OCI-LY3 (cell line): ENCODE measurements around the gene PER1.

ENCODE experiments used
- H2AFZ ChIP-seq: fragments of 200-600, 300-600 bp; shearing (Covaris generic); 2 replicates; pipeline ENCODE4 v1.6.0; 2014; ENCODE audit warnings: antibody characterized with exemption, low read depth, low read length
- H3K27ac ChIP-seq: fragments of 200-600, 300-600 bp; sonication (generic); 2 replicates; pipeline ENCODE4 v1.5.1; 2014; ENCODE audit warnings: mild to moderate bottlenecking, low read length, moderate library complexity, mixed read lengths
- H3K27me3 ChIP-seq: fragments of 200-600, 300-600 bp; sonication (generic); 2 replicates; pipeline ENCODE4 v1.6.1; 2014; ENCODE audit warnings: low read depth, low read length, mixed read lengths
- H3K36me3 ChIP-seq: fragments of 200-600, 300-600 bp; sonication (generic); replicated peaks from 2 replicates; pipeline ENCODE3; 2014; ENCODE audit warnings: low read depth, low read length, mixed read lengths
- H3K4me1 ChIP-seq: fragments of 300-600, 200-600 bp; sonication (generic); 2 replicates; pipeline ENCODE4 v1.6.1; 2014; ENCODE audit warnings: low read length, mixed read lengths
- H3K4me2 ChIP-seq: fragments of 200-600, 300-600 bp; sonication (generic); 2 replicates; pipeline ENCODE4 v1.6.1; 2014; ENCODE audit warnings: low read length, mixed read lengths
- H3K4me3 ChIP-seq: fragments of 300-600, 200-600 bp; sonication (generic); 2 replicates; pipeline ENCODE4 v1.5.1; 2014; ENCODE audit warnings: antibody characterized with exemption, mild to moderate bottlenecking, low read length, moderate library complexity
- H3K79me2 ChIP-seq: fragments of 300-600, 200-600 bp; shearing (Covaris generic); 2 replicates; pipeline ENCODE4 v1.6.1; 2014; ENCODE audit warnings: mild to moderate bottlenecking, low read length, mixed read lengths
- H3K9ac ChIP-seq: fragments of 300-600, 200-600 bp; shearing (Covaris generic); 2 replicates; pipeline ENCODE4 v1.6.0; 2014; ENCODE audit warnings: mild to moderate bottlenecking, low read length, moderate library complexity
- H3K9me3 ChIP-seq: fragments of 200-600, 300-600 bp; shearing (Covaris generic); 2 replicates; pipeline ENCODE4 v1.6.1; 2014; ENCODE audit warnings: low read length, mixed read lengths; ENCODE audit not compliant: insufficient read depth
- H4K20me1 ChIP-seq: fragments of 200-600, 300-600 bp; sonication (generic); 2 replicates; pipeline ENCODE4 v1.6.1; 2016; ENCODE audit warnings: low read length, mixed read lengths; ENCODE audit not compliant: insufficient read depth
- EZH2phosphoT487 ChIP-seq: fragments of 200-600 bp; shearing (Covaris generic); IDR thresholded peaks from 2 replicates; pipeline ENCODE4 v1.6.1; 2018; ENCODE audit warnings: antibody characterized with exemption, mixed run types, low read depth
- TF ChIP-seq, protein P1 (sequence below): fragments of 200-600, 300-600 bp; sonication (generic); IDR thresholded peaks from 2 replicates; pipeline ENCODE4 v1.5.1; 2014; ENCODE audit warnings: antibody characterized with exemption, low read length, low read depth

The PER1 gene

GRCh38 chr17:8149419-8150193 is 2.6 kb downstream of the PER1 start:
- H3K9me3 ChIP-seq: no peaks in the 10 kb centered on the region
- H3K4me3 ChIP-seq: no peak overlapping the region
- peaks cover 9% of the 10 kb centered on the region; the same call in 1 of the 2 replicates for H3K79me2 ChIP-seq
- no peaks in the 10 kb centered on the region for H3K27me3 ChIP-seq
- H2AFZ ChIP-seq: no peak overlapping the region
- no peaks in the 10 kb centered on the region for H3K36me3 ChIP-seq
- H3K4me1 ChIP-seq: peaks cover 15% of the 10 kb centered on the region
- no peak overlapping the region for H3K9ac ChIP-seq
- H3K4me2 ChIP-seq: no peak overlapping the region
- TF ChIP-seq EZH2phosphoT487: no peak
- TF ChIP-seq, protein P1, sequence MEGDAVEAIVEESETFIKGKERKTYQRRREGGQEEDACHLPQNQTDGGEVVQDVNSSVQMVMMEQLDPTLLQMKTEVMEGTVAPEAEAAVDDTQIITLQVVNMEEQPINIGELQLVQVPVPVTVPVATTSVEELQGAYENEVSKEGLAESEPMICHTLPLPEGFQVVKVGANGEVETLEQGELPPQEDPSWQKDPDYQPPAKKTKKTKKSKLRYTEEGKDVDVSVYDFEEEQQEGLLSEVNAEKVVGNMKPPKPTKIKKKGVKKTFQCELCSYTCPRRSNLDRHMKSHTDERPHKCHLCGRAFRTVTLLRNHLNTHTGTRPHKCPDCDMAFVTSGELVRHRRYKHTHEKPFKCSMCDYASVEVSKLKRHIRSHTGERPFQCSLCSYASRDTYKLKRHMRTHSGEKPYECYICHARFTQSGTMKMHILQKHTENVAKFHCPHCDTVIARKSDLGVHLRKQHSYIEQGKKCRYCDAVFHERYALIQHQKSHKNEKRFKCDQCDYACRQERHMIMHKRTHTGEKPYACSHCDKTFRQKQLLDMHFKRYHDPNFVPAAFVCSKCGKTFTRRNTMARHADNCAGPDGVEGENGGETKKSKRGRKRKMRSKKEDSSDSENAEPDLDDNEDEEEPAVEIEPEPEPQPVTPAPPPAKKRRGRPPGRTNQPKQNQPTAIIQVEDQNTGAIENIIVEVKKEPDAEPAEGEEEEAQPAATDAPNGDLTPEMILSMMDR: no peak
- H3K27ac ChIP-seq: no peak overlapping the region
- H4K20me1 ChIP-seq: no peaks in the 10 kb centered on the region

DNA sequence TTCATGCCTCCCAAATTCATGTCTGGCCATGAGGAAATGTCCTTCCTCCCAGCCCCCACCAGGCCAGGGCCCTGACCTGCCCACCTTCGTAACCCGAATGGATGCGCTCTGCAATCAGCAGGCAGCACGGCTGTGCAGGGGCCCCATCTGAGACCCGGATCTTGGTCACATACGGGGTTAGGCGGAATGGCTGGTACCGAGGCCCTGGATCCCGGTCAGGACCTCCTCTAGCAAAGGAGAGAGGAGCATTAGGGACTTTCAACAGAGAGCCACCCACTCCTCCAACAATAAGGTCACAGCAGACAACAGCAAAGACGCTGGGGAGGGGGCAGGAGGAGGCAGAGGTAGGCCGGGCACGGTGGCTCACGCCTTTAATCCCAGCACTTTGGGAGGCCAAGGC is 3.6 kb downstream of the PER1 start:
- no peaks in the 10 kb centered on the region for H3K27me3 ChIP-seq
- H2AFZ ChIP-seq: no peak overlapping the region
- peaks cover 14% of the 10 kb centered on the region for H3K4me1 ChIP-seq
- TF ChIP-seq, protein P1: no peak
- no peak for TF ChIP-seq EZH2phosphoT487
- peaks cover 9% of the 10 kb centered on the region; the same call in 1 of the 2 replicates for H3K79me2 ChIP-seq
- H3K4me2 ChIP-seq: no peak overlapping the region
- H3K4me3 ChIP-seq: no peak overlapping the region
- H3K27ac ChIP-seq: no peak overlapping the region
- no peaks in the 10 kb centered on the region for H4K20me1 ChIP-seq
- no peaks in the 10 kb centered on the region for H3K36me3 ChIP-seq
- H3K9me3 ChIP-seq: no peaks in the 10 kb centered on the region
- H3K9ac ChIP-seq: no peak overlapping the region

DNA sequence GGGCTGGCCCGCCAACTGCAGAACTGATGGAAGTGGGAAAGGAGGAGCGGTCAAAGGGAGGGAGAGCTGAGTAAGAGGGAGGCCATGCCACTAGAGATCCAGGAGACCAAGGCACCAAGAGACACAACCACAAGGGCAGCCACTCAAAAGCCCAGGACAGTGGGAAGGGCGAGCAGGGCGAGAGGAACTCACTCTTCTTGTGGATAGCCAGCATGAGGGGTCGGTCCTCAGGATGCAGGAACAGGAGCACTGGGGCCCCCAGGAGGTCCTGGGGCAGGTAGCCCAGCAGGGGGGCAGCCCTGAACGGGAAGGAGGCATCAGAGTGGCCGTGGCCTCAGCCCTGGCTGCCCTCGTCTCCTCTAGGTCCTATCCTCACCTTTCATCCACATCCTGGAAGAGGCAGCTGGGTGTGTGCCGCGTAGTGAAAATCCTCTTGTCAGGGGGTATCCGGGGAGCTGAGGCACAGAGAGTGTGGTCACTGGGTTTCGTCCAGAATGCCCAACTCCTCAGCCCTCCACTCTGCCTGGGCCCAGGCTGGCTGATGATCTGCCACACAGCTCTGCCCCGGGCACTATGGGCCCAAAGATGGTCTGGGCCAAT is 4.3 kb downstream of the PER1 start:
- no peaks in the 10 kb centered on the region for H4K20me1 ChIP-seq
- H3K4me3 ChIP-seq: no peak overlapping the region
- no peaks in the 10 kb centered on the region for H3K9me3 ChIP-seq
- H3K36me3 ChIP-seq: no peaks in the 10 kb centered on the region
- peaks cover 12% of the 10 kb centered on the region for H3K4me1 ChIP-seq
- TF ChIP-seq, protein P1: no peak
- no peak for TF ChIP-seq EZH2phosphoT487
- no peak overlapping the region for H3K9ac ChIP-seq
- H3K27me3 ChIP-seq: no peaks in the 10 kb centered on the region
- H2AFZ ChIP-seq: no peak overlapping the region
- H3K79me2 ChIP-seq: peaks cover 9% of the 10 kb centered on the region; the same call in 1 of the 2 replicates
- H3K27ac ChIP-seq: no peak overlapping the region
- H3K4me2 ChIP-seq: no peak overlapping the region

GRCh38 chr17:8147141-8147804 is 4.9 kb downstream of the PER1 start:
- Histone ChIP-seq H3K9me3 (no peaks in the 10 kb centered on the region), H3K4me2 (no peak overlapping the region), H3K4me1 (peaks cover 6% of the 10 kb centered on the region), H3K27ac (no peak overlapping the region), H2AFZ (no peak overlapping the region), H3K36me3 (no peaks in the 10 kb centered on the region), H3K27me3 (no peaks in the 10 kb centered on the region), H3K9ac (no peak overlapping the region), H3K79me2 (peaks cover 9% of the 10 kb centered on the region; the same call in 1 of the 2 replicates), H4K20me1 (no peaks in the 10 kb centered on the region), H3K4me3 (no peak overlapping the region)
- TF ChIP-seq, protein P1: no peak
- no peak for TF ChIP-seq EZH2phosphoT487
